GM12878 (cell line): ENCODE measurements around the gene ADAMTSL2. TPM values are rescaled to one million over a fixed set of nuclear protein-coding genes. Genes with fewer than 3 reads are reported as not detected.
"Not testable (repeated sequence)": the region's sequence is repeated elsewhere in the genome, so short reads cannot be mapped to it uniquely, and the experiment has no call there.

Experiments
- ATAC-seq: fragments of 200-7000 bp; cut with Tn5 transposase; 3 replicates; pipeline ENCODE4 v1.9.1; 2020; ENCODE audit warnings: mild to moderate bottlenecking, moderate library complexity
- BruUV-seq: library from RNA; stranded (reverse); fragments of 400-500 nt; replicated peaks from 2 replicates; lab custom pipeline; 2021; lab: Mats Ljungman, UMichigan
- CTCF ChIA-PET: fragments of 300-600 bp; sonication (Branson Sonifier 250); formaldehyde crosslinking; extraction: SDS; loops from one replicate; lab custom pipeline; 2021; ENCODE audit warnings: inconsistent platforms; lab: Yijun Ruan, JAX
- POLR2A ChIA-PET: fragments of 350-600 bp; formaldehyde crosslinking; extraction: SDS; loops from one replicate; lab custom pipeline; 2021; ENCODE audit warnings: inconsistent platforms; lab: Charles Lee
- RAD21 ChIA-PET: fragments of 300-600 bp; sonication (Branson Sonifier 250); formaldehyde crosslinking; loops from one replicate; lab custom pipeline; 2023; ENCODE audit warnings: antibody characterized with exemption; ENCODE audit not compliant: unreplicated experiment; lab: Charles Lee
- SMC1A ChIA-PET: fragments of 300-600 bp; sonication (Branson Sonifier 250); formaldehyde crosslinking; loops from one replicate; lab custom pipeline; 2023; ENCODE audit not compliant: unreplicated experiment, uncharacterized antibody; lab: Charles Lee
- DNase-seq: peaks from one replicate; pipeline ENCODE4 v3.0.0-alpha.2; 2011; ENCODE audit warnings: low read depth, low spot score
- FAIRE-seq: peaks from 3 replicates; lab custom pipeline; 2011; peaks lifted over from hg19 to GRCh38; lab: Jason Lieb, UNC
- H2AFZ ChIP-seq: 2 replicates; pipeline ENCODE4 v1.6.0; 2011; ENCODE audit warnings: low read depth, low read length, control low read depth; ENCODE audit not compliant: control insufficient read depth
- H3K27ac ChIP-seq: 2 replicates; pipeline ENCODE4 v1.5.1; 2011; ENCODE audit warnings: control low read depth; ENCODE audit not compliant: control insufficient read depth, insufficient read depth
- H3K27me3 ChIP-seq, 2 experiments: replicated peaks in 1 of 2; 2 replicates each; pipeline versions ENCODE4 v1.6.0 to v1.6.1; 2011; ENCODE audit warnings: low read length in 1 of 2; ENCODE audit not compliant: control insufficient read depth in 2 of 2, insufficient read depth in 2 of 2
- H3K36me3 ChIP-seq, 2 experiments: 2 replicates each; pipeline ENCODE4 v1.5.1; 2011; ENCODE audit warnings: low read length in 1 of 2; ENCODE audit not compliant: control insufficient read depth in 2 of 2, insufficient read depth in 2 of 2
- H3K4me1 ChIP-seq: 2 replicates; pipeline ENCODE4 v1.6.1; 2011; ENCODE audit warnings: mild to moderate bottlenecking, low read length, moderate library complexity, mixed read lengths; ENCODE audit not compliant: control insufficient read depth, insufficient read depth
- H3K4me2 ChIP-seq: 2 replicates; pipeline ENCODE4 v1.6.0; 2011; ENCODE audit warnings: control low read depth; ENCODE audit not compliant: control insufficient read depth, insufficient read depth
- H3K4me3 ChIP-seq: fragments of 200-600 bp; sonication (generic); 2 replicates; pipeline ENCODE4 v1.5.1; 2016
- H3K79me2 ChIP-seq: 2 replicates; pipeline ENCODE4 v1.6.0; 2011; ENCODE audit warnings: low read length; ENCODE audit not compliant: control insufficient read depth, insufficient read depth
- H3K9ac ChIP-seq: 2 replicates; pipeline ENCODE4 v1.8.0; 2011; ENCODE audit warnings: low read length, control low read depth, mixed read lengths; ENCODE audit not compliant: control insufficient read depth, insufficient read depth
- H3K9me3 ChIP-seq: replicated peaks from 3 replicates; pipeline ENCODE4 v1.5.1; 2011; ENCODE audit warnings: mild to moderate bottlenecking, low read length; ENCODE audit not compliant: control insufficient read depth, insufficient read depth
- H4K20me1 ChIP-seq: 2 replicates; pipeline ENCODE4 v1.6.0; 2011; ENCODE audit not compliant: control insufficient read depth, insufficient read depth
- BCL3 ChIP-seq: IDR thresholded peaks from 2 replicates; pipeline ENCODE4 v1.6.1; 2011; ENCODE audit warnings: borderline replicate concordance, low read depth, mild to moderate bottlenecking, moderate library complexity, low read length; ENCODE audit not compliant: insufficient read depth, poor library complexity, severe bottlenecking
- EGR1 ChIP-seq, 2 experiments: IDR thresholded peaks; 1 replicate in 1 of 2; 2 replicates in 1 of 2; pipeline ENCODE4 v1.6.1; 2011 to 2012; ENCODE audit warnings: low read depth in 2 of 2, low read length in 2 of 2, borderline replicate concordance in 1 of 2, mild to moderate bottlenecking in 1 of 2, moderate library complexity in 1 of 2
- NBN ChIP-seq: fragments of 450-650 bp; IDR thresholded peaks from 2 replicates; pipeline ENCODE4 v1.6.1; 2016
- NFXL1 ChIP-seq: fragments of 450-650 bp; IDR thresholded peaks from 2 replicates; pipeline ENCODE4 v1.6.1; 2017; ENCODE audit warnings: antibody characterized with exemption, mild to moderate bottlenecking, borderline replicate concordance
- WGBS: methylation state at CpG from one replicate; pipeline ENCODE4 v1.1.6; 2016; ENCODE audit warnings: low lambda C conversion rate; ENCODE audit not compliant: insufficient replicate concordance, insufficient coverage; ENCODE audit errors: missing lambda C conversion rate; 5-methylcytosine and 5-hydroxymethylcytosine counted together
- in situ Hi-C: fragments of 300-500 bp; cut with MboI; formaldehyde crosslinking; loops from 9 replicates; pipeline ENCODE4 v1.14.3; 2018; ENCODE audit warnings: mixed read lengths
- intact Hi-C: fragments of 100-400 bp; cut with micrococcal nuclease; formaldehyde crosslinking; loops from one replicate; pipeline ENCODE4 v1.14.2; 2022; ENCODE audit not compliant: unreplicated experiment
- polyA plus RNA-seq, 11 experiments: library from polyadenylated mRNA; depleted of rRNA in 4 of 11; unstranded in 6 of 11; stranded (reverse) in 5 of 11; fragments of >200 nt; fragmentation: Nextera tagmentation in 4 of 11; fragmentation: Illumina TruSeq in 1 of 11; extraction: Ambion mirVana in 4 of 11; extraction: Trizol in 1 of 11; gene quantifications; 1 replicate in 1 of 11; 2 replicates in 10 of 11; pipeline versions ENCODE4 v1.2.1 to v1.2.3, GENCODE V29; 2011 to 2016; ENCODE audit warnings: inconsistent platforms in 2 of 11, missing spikeins in 2 of 11, low read depth in 1 of 11
- total RNA-seq, 4 experiments: library from RNA; depleted of rRNA in 3 of 4; stranded (reverse); fragments of >200 nt in 3 of 4; fragmentation: Illumina TruSeq in 1 of 4; extraction: Trizol in 1 of 4; gene quantifications; 2 replicates each; pipeline versions ENCODE4 v1.2.1 to v1.2.3, GENCODE V29; 2013 to 2021

The ADAMTSL2 gene
- total and polyA plus RNA-seq, 10 of the 15 experiments (the other 5 are each of a cell fraction or from before 2014, with no cell fraction given): 0.07 TPM; not detected in 9

- intact Hi-C loops (no loop called here), in situ Hi-C loops (no loop called here)
- Histone ChIP-seq H2AFZ (no peak overlapping the region), H3K4me2 (no peak overlapping the region), H3K9me3 (no peaks in the 10 kb centered on the region), H3K27ac (no peak overlapping the region), H3K36me3 (no peaks in the 10 kb centered on the region), H3K27me3 (no peaks in the 10 kb centered on the region), H3K9ac (no peak overlapping the region), H3K79me2 (no peaks in the 10 kb centered on the region), H4K20me1 (no peaks in the 10 kb centered on the region), H3K4me1 (peaks cover 6% of the 10 kb centered on the region), H3K4me3 (no peak overlapping the region)
- DNase-seq (no peak), ATAC-seq (no peak), FAIRE-seq (no peak)
- 5% methylated on average over 14 of the region's 14 CpGs for WGBS
- no TSS peak for BruUV-seq
- ChIA-PET CTCF (no interaction called here), RAD21 (no interaction called here), POLR2A (no interaction called here), SMC1A (no interaction called here)
- TF ChIP-seq EGR1 (IDR thresholded peaks at IDR 0.05; ENCODE audit: borderline replicate concordance in 1 of 2, low read depth in 2 of 2, low read length in 2 of 2) (0 out of 3 replicates have a peak, but pooled peaks of 1 of the 2 experiments have one; percentile 5), NFXL1 (no peak), NBN (no peak), BCL3 (peak; percentile 44)
These were observed 28.8 kb downstream of the ADAMTSL2 start for GRCh38 chr9:133563291-133563796.

GRCh38 chr9:133563814-133564213 is 29.3 kb downstream of the ADAMTSL2 start:
- intact Hi-C loops, SMC1A ChIA-PET, H3K9ac ChIP-seq, H3K9me3 ChIP-seq, H3K4me2 ChIP-seq, H3K36me3 ChIP-seq, ATAC-seq, RAD21 ChIA-PET, FAIRE-seq, BruUV-seq, H3K79me2 ChIP-seq, H3K4me3 ChIP-seq, H3K4me1 ChIP-seq, H3K27ac ChIP-seq, POLR2A ChIA-PET, H2AFZ ChIP-seq, H4K20me1 ChIP-seq, in situ Hi-C loops, DNase-seq, H3K27me3 ChIP-seq, CTCF ChIA-PET: not testable (repeated sequence)
